ENCODE data around the gene RGP1.

RGP1 gene

GRCh38 chr9:35732800-35733541 lies 16.1 kb upstream of the RGP1 start:
- peak overlapping the region; percentile 82 for H3K27ac ChIP-seq
- peak overlapping the region; percentile 79 for H2AFZ ChIP-seq
- H3K9ac ChIP-seq = peak overlapping the region; percentile 76
- H3K4me1 ChIP-seq = peaks cover 13% of the 10 kb centered on the region
- H3K9me3 ChIP-seq (ENCODE audit: control insufficient read depth, low read length) = no peaks in the 10 kb centered on the region
- peak overlapping the region; percentile 92 for H3K4me2 ChIP-seq (ENCODE audit: low read length)
- no peaks in the 10 kb centered on the region for H3K36me3 ChIP-seq (ENCODE audit: control insufficient read depth, insufficient read depth, low read length)
- peak overlapping the region; percentile 87 for H3K4me3 ChIP-seq (ENCODE audit: low read depth, low read length)
- no peaks in the 10 kb centered on the region for H3K27me3 ChIP-seq (ENCODE audit: control insufficient read depth, insufficient read depth, low read length)
- no peak for TF ChIP-seq CTCF (IDR thresholded peaks at IDR 0.05)
- H3K79me2 ChIP-seq = peaks cover 12% of the 10 kb centered on the region

- Histone ChIP-seq H3K27ac (no peak overlapping the region), H3K9ac (no peak overlapping the region), H3K4me3 (ENCODE audit: low read depth, low read length) (no peak overlapping the region), H3K9me3 (ENCODE audit: control insufficient read depth, low read length) (no peaks in the 10 kb centered on the region), H3K4me2 (ENCODE audit: low read length) (no peak overlapping the region), H3K36me3 (ENCODE audit: control insufficient read depth, insufficient read depth, low read length) (no peaks in the 10 kb centered on the region), H3K4me1 (peaks cover 7% of the 10 kb centered on the region), H3K79me2 (peaks cover 7% of the 10 kb centered on the region), H3K27me3 (ENCODE audit: control insufficient read depth, insufficient read depth, low read length) (no peaks in the 10 kb centered on the region), H2AFZ (no peak overlapping the region)
- no peak for TF ChIP-seq CTCF (IDR thresholded peaks at IDR 0.05)
These were observed 15.0 kb upstream of the RGP1 start for GRCh38 chr9:35734096-35734495.

- peak; percentile 62 for TF ChIP-seq CTCF (IDR thresholded peaks at IDR 0.05)
- Histone ChIP-seq H3K4me3 (ENCODE audit: low read depth, low read length) (no peak overlapping the region), H3K27ac (no peak overlapping the region), H3K27me3 (ENCODE audit: control insufficient read depth, insufficient read depth, low read length) (no peaks in the 10 kb centered on the region), H3K9me3 (ENCODE audit: control insufficient read depth, low read length) (no peaks in the 10 kb centered on the region), H2AFZ (no peak overlapping the region), H3K36me3 (ENCODE audit: control insufficient read depth, insufficient read depth, low read length) (no peaks in the 10 kb centered on the region), H3K4me2 (ENCODE audit: low read length) (no peak overlapping the region), H3K79me2 (peaks cover 5% of the 10 kb centered on the region), H3K4me1 (peaks cover 7% of the 10 kb centered on the region), H3K9ac (no peak overlapping the region)
These were observed 12.9 kb upstream of the RGP1 start for GRCh38 chr9:35736201-35736633.

- no peak overlapping the region for H3K27ac ChIP-seq
- TF ChIP-seq CTCF (IDR thresholded peaks at IDR 0.05) = no peak
- H3K4me1 ChIP-seq = peaks cover 7% of the 10 kb centered on the region
These were observed 11.9 kb upstream of the RGP1 start for GRCh38 chr9:35737143-35737542.

GRCh38 chr9:35738186-35738585 lies 10.9 kb upstream of the RGP1 start:
- no peak overlapping the region for H3K4me3 ChIP-seq (ENCODE audit: low read depth, low read length)
- H3K4me2 ChIP-seq (ENCODE audit: low read length) = no peak overlapping the region
- peaks cover 4% of the 10 kb centered on the region for H3K4me1 ChIP-seq
- H3K79me2 ChIP-seq = no peaks in the 10 kb centered on the region
- no peaks in the 10 kb centered on the region for H3K9me3 ChIP-seq (ENCODE audit: control insufficient read depth, low read length)
- H3K27me3 ChIP-seq (ENCODE audit: control insufficient read depth, insufficient read depth, low read length) = no peaks in the 10 kb centered on the region
- TF ChIP-seq CTCF (IDR thresholded peaks at IDR 0.05) = no peak
- no peak overlapping the region for H3K27ac ChIP-seq
- no peak overlapping the region for H2AFZ ChIP-seq
- H3K36me3 ChIP-seq (ENCODE audit: control insufficient read depth, insufficient read depth, low read length) = no peaks in the 10 kb centered on the region
- H3K9ac ChIP-seq = no peak overlapping the region

More at GRCh38 chr9:35737143-35737542, 11.9 kb upstream of the RGP1 start:
- H3K27me3 ChIP-seq (ENCODE audit: control insufficient read depth, insufficient read depth, low read length) = no peaks in the 10 kb centered on the region
- H3K4me2 ChIP-seq (ENCODE audit: low read length) = no peak overlapping the region
- no peaks in the 10 kb centered on the region for H3K36me3 ChIP-seq (ENCODE audit: control insufficient read depth, insufficient read depth, low read length)
- no peaks in the 10 kb centered on the region for H3K79me2 ChIP-seq
- no peaks in the 10 kb centered on the region for H3K9me3 ChIP-seq (ENCODE audit: control insufficient read depth, low read length)
- H3K4me3 ChIP-seq (ENCODE audit: low read depth, low read length) = no peak overlapping the region
- H3K9ac ChIP-seq = no peak overlapping the region
- no peak overlapping the region for H2AFZ ChIP-seq
